Activated T-helper 1 cell treated with anti-CD3 and anti-CD28 coated beads, Interleukin-12 subunit alpha, Interleukin-12 subunit beta, Interleukin-2, Interleukin-4 antibody, amounts not matched to agents 30 ng/mL and 10 ng/mL and 1 ng/mL, durations not matched to agents 14 hours and 24 hours and 36 hours (primary cell): ENCODE measurements around the gene ADAM19. TPM values are rescaled to one million over a fixed set of nuclear protein-coding genes. Genes with fewer than 3 reads are reported as not detected.
"Not testable (repeated sequence)": the region's sequence is repeated elsewhere in the genome, so short reads cannot be mapped to it uniquely, and the experiment has no call there.

Experiments
- DNase-seq: peaks from one replicate; pipeline ENCODE4 v3.0.0; 2021; ENCODE audit warnings: low spot score
- H3K27ac Mint-ChIP-seq: one replicate; pipeline ENCODE4 v1.8.0; 2021; ENCODE audit warnings: mild to moderate bottlenecking, mixed read lengths
- H3K27me3 Mint-ChIP-seq: one replicate; pipeline ENCODE4 v1.8.0; 2022; ENCODE audit warnings: mild to moderate bottlenecking, moderate library complexity, mixed read lengths; ENCODE audit not compliant: insufficient read depth
- H3K36me3 Mint-ChIP-seq: one replicate; pipeline ENCODE4 v1.8.0; 2021; ENCODE audit warnings: low read depth, mixed read lengths
- H3K4me1 Mint-ChIP-seq: one replicate; pipeline ENCODE4 v1.8.0; 2021; ENCODE audit warnings: low read depth, mixed read lengths
- H3K4me3 Mint-ChIP-seq: one replicate; pipeline ENCODE4 v1.8.0; 2021; ENCODE audit warnings: mild to moderate bottlenecking, moderate library complexity, mixed read lengths
- H3K9me3 Mint-ChIP-seq: one replicate; pipeline ENCODE4 v1.8.0; 2021; ENCODE audit warnings: mixed read lengths
- intact Hi-C: fragments of 100-400 bp; cut with micrococcal nuclease; formaldehyde crosslinking; loops from one replicate; pipeline ENCODE4 v1.15.1; 2024
- total RNA-seq: library from RNA; stranded (reverse); gene quantifications from 2 replicates; pipeline ENCODE4 v1.2.3, GENCODE V29; 2022

The ADAM19 gene
- total RNA-seq, 1 donor from 2014 or later: 341 TPM

DNA sequence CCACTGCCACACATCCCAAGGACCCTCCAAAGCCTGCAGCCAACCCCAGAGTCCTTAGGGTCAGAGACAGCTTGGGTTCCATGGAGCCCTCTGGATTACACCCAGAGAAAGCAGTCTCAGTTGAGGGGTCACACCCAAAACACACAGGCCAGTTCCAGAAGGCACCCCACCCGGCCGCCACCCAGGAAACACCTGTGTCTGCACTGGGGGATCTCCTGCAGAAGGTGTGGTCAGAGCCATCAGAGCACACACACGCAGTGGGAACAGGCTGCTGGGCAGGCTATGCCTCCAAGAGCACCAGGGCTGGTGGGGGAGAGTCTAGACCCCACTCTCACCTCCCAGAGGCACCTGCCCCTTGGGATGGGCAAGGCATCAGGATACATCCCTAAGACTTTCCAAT lies 88.2 kb downstream of the ADAM19 start:
- DNase-seq: no peak
- Mint-ChIP-seq H3K36me3 (peaks cover 82% of the 10 kb centered on the region), H3K4me1 (peaks cover 69% of the 10 kb centered on the region), H3K27ac (peak overlapping the region; percentile 85), H3K27me3 (no peaks in the 10 kb centered on the region), H3K4me3 (peak overlapping the region; percentile 41), H3K9me3 (no peaks in the 10 kb centered on the region)
- intact Hi-C loops: no loop called here

DNA sequence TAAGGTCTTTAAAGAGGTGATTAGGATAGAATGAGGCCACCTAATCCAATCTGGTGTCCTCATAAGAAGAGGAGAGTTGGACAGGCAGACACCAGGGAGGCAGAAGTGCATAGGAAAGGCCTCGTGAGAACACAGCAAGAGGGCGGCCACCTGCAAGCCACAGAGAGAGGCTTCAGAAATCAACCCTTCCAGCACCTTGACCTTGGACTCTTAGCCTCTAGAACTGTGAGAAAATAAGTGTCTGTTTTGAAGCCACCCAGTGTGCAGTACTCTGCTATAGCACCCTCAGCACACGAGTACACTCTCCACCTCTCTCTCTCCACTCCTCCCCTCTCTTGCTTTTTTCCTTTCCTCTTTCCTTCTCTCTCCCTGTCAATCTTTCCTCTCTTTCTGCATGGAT lies 88.7 kb downstream of the ADAM19 start:
- Mint-ChIP-seq H3K27me3 (no peaks in the 10 kb centered on the region), H3K4me1 (peaks cover 74% of the 10 kb centered on the region), H3K4me3 (peak overlapping the region; percentile 41), H3K27ac (peak overlapping the region; percentile 85), H3K9me3 (no peaks in the 10 kb centered on the region), H3K36me3 (peaks cover 85% of the 10 kb centered on the region)
- intact Hi-C loops: loop anchor here (1.0 kb wide), 1 partner anchor 10 kb away; no protein-coding TSS in a partner anchor
- no peak for DNase-seq

DNA sequence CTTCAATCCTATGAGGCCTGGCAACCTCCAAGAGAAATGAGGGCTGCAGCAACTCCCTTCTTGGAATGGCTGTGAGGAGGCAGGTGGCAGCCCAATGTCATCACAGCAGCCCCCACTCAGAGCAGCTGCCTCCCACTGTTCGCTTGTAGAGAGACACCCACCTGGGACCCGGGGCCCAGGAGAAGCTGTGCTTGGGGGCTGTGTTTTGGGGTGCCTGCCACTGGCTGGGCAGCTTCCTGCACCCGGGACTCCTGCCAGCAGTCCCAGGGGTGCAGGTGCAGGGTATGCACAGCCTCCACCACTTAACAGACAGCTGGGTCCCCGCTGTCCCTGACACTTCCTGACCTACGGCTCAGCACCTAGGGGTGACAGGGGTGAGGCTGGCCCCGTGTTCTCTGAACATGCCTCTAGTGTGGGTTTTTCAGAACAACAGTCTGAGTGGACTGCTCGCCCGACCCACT lies 89.3 kb downstream of the ADAM19 start:
- Mint-ChIP-seq H3K4me1 (peaks cover 74% of the 10 kb centered on the region), H3K27ac (peak overlapping the region; percentile 85), H3K4me3 (no peak overlapping the region), H3K27me3 (no peaks in the 10 kb centered on the region), H3K36me3 (peaks cover 83% of the 10 kb centered on the region), H3K9me3 (no peaks in the 10 kb centered on the region)
- intact Hi-C loops: loop anchor here (1.0 kb wide), 1 partner anchor 11 kb away; no protein-coding TSS in a partner anchor
- no peak for DNase-seq

DNA sequence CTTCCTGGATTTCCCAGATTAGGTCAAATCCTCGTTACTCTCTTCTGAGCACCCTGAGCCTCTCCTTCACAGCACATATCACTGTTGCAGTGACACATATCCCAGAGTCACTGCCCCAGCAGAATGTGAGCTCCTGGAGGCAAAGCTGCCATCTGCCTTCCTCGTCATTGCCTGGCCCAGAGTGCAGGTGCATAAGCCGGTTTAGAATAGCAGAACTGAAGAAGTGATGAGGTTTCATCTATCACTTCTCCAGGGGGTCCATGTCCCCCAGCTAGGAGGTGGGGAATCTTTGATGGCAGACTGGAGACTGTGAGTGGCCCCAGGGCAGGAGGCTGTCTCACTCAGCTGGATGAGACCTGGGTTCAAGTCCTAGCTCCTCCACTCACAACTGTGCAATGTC lies 89.8 kb downstream of the ADAM19 start:
- peaks cover 76% of the 10 kb centered on the region for H3K4me1 Mint-ChIP-seq
- intact Hi-C loops: loop anchor here (1.0 kb wide), 1 partner anchor 11 kb away; no protein-coding TSS in a partner anchor
- H3K27me3 Mint-ChIP-seq: no peaks in the 10 kb centered on the region
- H3K36me3 Mint-ChIP-seq: peaks cover 80% of the 10 kb centered on the region
- H3K9me3 Mint-ChIP-seq: no peaks in the 10 kb centered on the region
- no peak for DNase-seq
- no peak overlapping the region for H3K4me3 Mint-ChIP-seq
- H3K27ac Mint-ChIP-seq: peak overlapping the region; percentile 79

DNA sequence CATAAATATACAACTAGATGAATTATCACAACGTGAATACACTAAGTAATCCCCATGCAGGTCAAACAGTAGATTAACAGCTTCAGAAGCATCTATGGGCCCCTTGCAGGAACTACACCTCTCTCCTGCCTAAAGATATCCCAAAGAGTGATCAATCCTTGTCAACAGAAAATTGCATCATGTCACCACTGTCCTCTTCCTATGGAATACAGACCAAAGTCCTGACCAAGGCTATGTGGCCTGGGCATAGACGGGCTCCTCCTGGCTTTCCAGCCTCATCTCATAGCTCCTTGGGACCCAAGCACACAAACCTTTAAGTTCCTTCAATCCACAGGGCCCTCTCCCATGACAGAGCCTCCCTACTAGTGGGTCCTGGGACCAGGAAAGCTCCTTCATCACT lies 90.2 kb downstream of the ADAM19 start:
- H3K4me3 Mint-ChIP-seq: no peak overlapping the region
- peaks cover 81% of the 10 kb centered on the region for H3K4me1 Mint-ChIP-seq
- peak overlapping the region; percentile 79 for H3K27ac Mint-ChIP-seq
- DNase-seq: no peak
- H3K9me3 Mint-ChIP-seq: no peaks in the 10 kb centered on the region
- intact Hi-C loops: no loop called here
- H3K27me3 Mint-ChIP-seq: no peaks in the 10 kb centered on the region
- H3K36me3 Mint-ChIP-seq: peaks cover 83% of the 10 kb centered on the region

DNA sequence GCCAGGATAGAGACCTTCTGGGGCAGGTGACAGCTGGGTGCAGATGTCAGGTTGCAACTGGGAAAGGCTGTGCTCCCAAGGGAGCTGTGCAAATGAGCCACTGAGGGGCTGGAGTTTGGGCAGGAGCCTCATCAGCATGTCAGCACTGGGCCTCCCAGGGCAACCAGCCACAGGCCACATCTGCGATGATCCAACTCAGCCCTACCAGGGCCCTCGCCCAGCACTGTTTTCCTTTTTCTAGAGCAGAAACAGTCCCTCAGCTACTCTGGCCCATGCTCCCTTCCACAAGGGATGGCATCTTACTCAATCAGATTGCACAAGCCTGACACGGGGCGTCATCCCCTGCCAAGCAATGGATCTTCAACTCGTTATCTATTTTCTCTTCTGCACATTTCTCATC lies 90.8 kb downstream of the ADAM19 start:
- intact Hi-C loops: no loop called here
- no peaks in the 10 kb centered on the region for H3K27me3 Mint-ChIP-seq

DNA sequence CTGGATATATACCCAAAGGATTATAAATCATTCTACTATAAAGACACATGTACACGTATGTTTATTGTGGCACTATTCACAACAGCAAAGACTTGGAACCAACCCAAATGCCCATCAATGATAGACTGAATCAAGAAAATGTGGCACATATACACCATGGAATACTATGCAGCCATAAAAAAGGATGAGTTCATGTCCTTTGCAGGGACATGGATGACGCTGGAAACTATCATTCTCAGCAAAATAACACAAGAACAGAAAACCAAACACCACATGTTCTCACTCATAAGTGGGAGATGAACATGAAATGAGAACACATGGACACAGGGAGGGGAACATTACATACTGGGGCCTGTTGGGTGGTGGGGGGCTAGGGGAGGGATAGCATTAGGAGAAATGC lies 92.9 kb downstream of the ADAM19 start:
- DNase-seq, H3K27me3 Mint-ChIP-seq, H3K4me3 Mint-ChIP-seq, H3K9me3 Mint-ChIP-seq, intact Hi-C loops: not testable (repeated sequence)
- peaks cover 81% of the 10 kb centered on the region for H3K36me3 Mint-ChIP-seq
- H3K27ac Mint-ChIP-seq: peak overlapping the region; percentile 58
- H3K4me1 Mint-ChIP-seq: peaks cover 90% of the 10 kb centered on the region

More for the DNA sequence above, 90.8 kb downstream of the ADAM19 start:
- Mint-ChIP-seq H3K36me3 (peaks cover 83% of the 10 kb centered on the region), H3K9me3 (no peaks in the 10 kb centered on the region), H3K27ac (no peak overlapping the region), H3K4me3 (no peak overlapping the region), H3K4me1 (peaks cover 86% of the 10 kb centered on the region)
- DNase-seq: no peak

DNA sequence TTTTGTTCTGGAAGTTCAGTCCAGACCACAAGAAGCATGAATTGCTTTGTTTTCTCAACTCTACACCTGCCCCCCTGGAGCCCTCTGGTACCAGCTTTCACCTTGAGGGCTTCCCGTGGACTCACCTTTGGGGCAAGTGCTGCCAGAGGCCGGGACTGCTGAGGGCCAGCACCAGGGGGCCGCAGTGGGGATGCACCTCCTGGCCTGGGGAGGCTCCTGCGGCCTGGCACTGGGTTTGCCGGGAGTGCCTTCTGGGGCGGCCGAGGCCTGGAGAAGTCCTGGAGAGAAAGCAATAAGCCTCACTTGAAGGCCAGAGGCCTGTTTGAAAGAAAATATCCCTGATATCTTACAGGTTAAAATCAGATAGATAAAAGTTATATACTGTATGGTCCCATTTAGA lies 93.9 kb downstream of the ADAM19 start:
- Mint-ChIP-seq H3K4me3 (no peak overlapping the region), H3K27ac (peak overlapping the region; percentile 58), H3K36me3 (peaks cover 79% of the 10 kb centered on the region), H3K27me3 (no peaks in the 10 kb centered on the region), H3K9me3 (no peaks in the 10 kb centered on the region), H3K4me1 (peaks cover 90% of the 10 kb centered on the region)
- no peak for DNase-seq
- intact Hi-C loops: no loop called here

DNA sequence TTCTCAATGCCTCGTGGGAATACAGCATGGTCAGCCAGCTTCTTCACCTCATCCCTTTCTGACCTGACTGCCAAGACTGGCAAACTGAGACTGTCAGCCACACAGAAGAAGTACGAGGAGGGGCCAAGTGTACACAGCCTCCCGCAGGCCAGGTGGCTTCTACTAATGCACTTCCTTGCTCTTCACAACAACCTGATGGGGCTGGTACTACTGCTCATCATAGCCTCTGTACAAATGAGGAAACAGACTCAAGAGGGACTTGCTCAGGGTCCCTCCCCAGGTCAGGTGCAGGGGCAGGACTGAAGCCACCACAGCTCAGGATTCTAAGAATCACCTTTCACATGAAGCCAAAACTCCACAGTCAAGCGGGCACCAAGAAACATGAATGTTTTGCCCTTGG lies 94.3 kb downstream of the ADAM19 start:
- H3K4me1 Mint-ChIP-seq: peaks cover 87% of the 10 kb centered on the region
- H3K4me3 Mint-ChIP-seq: no peak overlapping the region
- no peaks in the 10 kb centered on the region for H3K9me3 Mint-ChIP-seq
- intact Hi-C loops: no loop called here
- peaks cover 78% of the 10 kb centered on the region for H3K36me3 Mint-ChIP-seq
- H3K27me3 Mint-ChIP-seq: no peaks in the 10 kb centered on the region
- peak overlapping the region; percentile 84 for H3K27ac Mint-ChIP-seq
- DNase-seq: no peak

DNA sequence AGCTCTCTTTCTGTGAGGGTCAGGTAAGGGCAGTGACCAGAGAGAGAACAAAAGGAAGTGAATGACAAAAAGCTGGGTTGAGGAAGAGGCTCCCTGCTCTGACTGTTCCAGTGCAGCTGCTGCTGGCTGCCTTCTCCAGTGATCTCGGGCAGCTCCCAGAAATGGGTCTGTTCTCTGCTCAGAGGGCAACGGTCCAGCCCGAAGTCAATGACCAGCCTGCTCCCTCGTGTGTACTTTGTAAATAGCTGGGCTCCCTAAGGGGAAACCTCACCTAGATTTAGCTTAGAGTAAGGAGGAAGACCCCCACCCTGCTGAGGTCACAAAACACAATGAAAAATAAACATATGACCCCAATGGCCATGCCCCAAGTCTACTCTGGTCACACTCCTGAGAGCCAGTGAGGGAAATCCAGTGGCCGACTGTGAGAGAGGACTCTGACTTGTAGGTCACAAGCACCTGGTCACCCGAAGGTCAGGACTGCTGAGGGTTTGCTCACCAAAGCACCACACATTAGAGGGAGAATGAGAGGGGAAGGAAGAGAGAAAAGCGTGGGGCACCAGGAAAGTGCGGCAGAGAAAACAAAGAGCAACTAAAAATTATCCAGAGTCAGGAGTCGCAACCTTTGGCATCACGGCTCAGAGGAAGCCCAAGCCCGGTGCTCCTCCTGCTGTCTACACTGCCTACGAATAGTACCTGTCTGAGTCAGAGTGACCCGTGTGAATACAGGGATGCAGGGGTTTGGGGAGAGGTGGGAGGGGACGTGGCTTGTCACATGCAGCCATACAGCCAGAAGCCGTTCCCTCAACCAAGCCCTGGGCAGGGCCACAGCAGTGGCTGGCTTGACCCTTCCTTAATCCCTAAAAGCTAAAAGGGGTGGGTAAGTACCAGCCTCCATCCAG lies 95.7 kb downstream of the ADAM19 start:
- peak overlapping the region; percentile 94 for H3K27ac Mint-ChIP-seq

DNA sequence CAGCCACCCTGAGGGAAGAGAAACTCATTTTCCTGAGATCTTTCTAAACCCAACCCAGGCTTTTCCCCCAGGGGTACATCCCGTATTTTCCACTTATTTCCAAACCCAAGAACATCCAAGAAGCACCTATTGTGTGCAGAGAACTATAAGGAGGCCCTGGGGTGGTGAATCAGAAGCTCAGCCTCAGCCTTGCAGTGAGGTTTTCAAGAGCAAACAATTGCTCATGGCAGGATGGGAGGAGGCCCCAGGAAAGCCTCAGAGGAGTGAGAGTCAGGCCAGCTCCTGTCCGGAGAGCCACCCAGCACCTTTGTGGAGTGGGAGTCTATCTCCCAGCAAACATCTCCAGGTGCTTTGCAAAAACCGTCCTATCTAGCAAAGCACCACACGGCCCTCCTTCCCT lies 96.4 kb downstream of the ADAM19 start:
- Mint-ChIP-seq H3K9me3 (no peaks in the 10 kb centered on the region), H3K36me3 (peaks cover 75% of the 10 kb centered on the region), H3K4me1 (peaks cover 70% of the 10 kb centered on the region), H3K4me3 (peak overlapping the region; percentile 46), H3K27me3 (no peaks in the 10 kb centered on the region), H3K27ac (peak overlapping the region; percentile 94)
- DNase-seq: no peak
- intact Hi-C loops: loop anchor here (5.0 kb wide), 1 partner anchor 102 kb away; no protein-coding TSS in a partner anchor

More for the DNA sequence above, 95.7 kb downstream of the ADAM19 start:
- Mint-ChIP-seq H3K4me1 (peaks cover 76% of the 10 kb centered on the region), H3K9me3 (no peaks in the 10 kb centered on the region), H3K4me3 (peak overlapping the region; percentile 46), H3K27me3 (no peaks in the 10 kb centered on the region), H3K36me3 (peaks cover 76% of the 10 kb centered on the region)
- intact Hi-C loops: loop anchor here (5.0 kb wide), 1 partner anchor 103 kb away; no protein-coding TSS in a partner anchor
- DNase-seq: no peak

DNA sequence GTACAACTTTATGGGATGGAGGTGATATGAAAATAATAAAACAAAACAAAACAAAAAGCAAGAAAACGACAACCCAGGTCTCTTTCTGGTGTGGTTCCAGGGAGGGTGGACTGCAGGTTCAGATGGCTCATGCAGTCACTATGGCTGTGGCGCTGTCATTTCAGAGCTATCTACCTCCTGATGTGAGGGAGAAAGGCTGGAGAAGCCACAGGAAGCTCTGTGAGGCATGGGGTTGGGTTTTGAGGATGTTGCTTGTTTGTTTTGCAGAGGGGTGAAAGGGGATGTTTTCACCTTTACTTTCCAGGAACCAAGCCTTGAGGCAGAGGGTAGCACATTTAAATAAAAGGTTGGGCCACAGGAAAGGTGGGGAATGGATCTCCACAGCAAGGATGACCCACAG lies 96.8 kb downstream of the ADAM19 start:
- H3K4me1 Mint-ChIP-seq: peaks cover 68% of the 10 kb centered on the region
- no peak for DNase-seq
- H3K36me3 Mint-ChIP-seq: peaks cover 71% of the 10 kb centered on the region

More for the DNA sequence above, 96.8 kb downstream of the ADAM19 start:
- Mint-ChIP-seq H3K27ac (peak overlapping the region; percentile 94), H3K27me3 (no peaks in the 10 kb centered on the region), H3K9me3 (no peaks in the 10 kb centered on the region), H3K4me3 (peak overlapping the region; percentile 46)
- intact Hi-C loops: loop anchor here (5.0 kb wide), 1 partner anchor 101 kb away; no protein-coding TSS in a partner anchor
